Activated CD4-positive, alpha-beta T cell treated with anti-CD3 and anti-CD28 coated beads, Interleukin-2, amount 50 U/mL, for 16 hours (primary cell): ENCODE measurements around the gene CARS2.
"Not testable (repeated sequence)": the region's sequence is repeated elsewhere in the genome, so short reads cannot be mapped to it uniquely, and the experiment has no call there.

Experiments used
- DNase-seq: peaks from one replicate; pipeline ENCODE4 v3.0.0-alpha.2; 2020

CARS2 gene

DNA sequence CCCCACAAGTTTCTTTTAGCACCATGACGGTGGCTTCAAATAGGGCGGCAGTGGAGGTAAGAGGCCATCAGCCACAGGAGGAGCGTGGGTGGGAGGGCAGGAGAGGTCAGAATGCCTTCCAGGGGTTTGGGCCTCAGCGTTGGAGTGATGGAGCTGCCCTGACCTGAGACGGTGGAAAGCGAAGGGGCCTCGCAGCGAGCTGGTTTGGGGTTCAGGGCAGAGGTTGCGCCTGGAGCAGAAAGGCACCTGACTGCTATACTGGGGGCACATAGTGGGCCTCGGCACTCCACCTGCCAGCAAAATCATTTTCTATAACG, 91.0 kb downstream of the CARS2 start:
- DNase-seq: no peak

DNA sequence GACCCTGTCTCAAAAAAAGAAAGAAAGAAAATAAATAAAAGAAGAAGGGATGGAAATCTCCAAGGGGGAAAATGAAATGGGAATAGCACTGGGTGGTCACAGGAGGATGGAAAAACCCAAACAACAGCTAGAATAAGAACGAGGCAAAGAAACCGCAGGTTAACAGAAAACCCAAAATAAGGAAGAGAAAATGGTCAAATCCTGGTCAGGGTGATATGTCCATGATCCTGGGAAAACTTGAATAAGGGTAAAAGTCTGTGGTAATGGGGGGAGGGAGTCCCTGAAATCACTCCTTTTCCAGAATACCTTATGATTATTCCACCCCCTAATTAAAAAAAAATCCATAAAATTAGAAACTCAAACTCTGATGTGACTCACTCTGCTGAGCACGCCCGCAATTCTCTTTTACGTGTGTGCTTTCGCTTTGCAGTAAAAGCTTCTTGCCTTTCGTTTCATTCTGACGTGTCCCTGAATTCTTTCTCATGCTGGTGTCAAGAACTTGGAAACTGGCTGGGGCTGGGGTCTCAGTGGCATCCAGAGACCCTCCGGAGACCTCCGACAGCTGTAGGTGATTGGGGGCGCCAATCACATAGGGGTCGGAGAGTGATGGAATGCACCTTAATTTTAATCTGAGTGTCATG, 94.8 kb downstream of the CARS2 start:
- peak; percentile 63 for DNase-seq

DNA sequence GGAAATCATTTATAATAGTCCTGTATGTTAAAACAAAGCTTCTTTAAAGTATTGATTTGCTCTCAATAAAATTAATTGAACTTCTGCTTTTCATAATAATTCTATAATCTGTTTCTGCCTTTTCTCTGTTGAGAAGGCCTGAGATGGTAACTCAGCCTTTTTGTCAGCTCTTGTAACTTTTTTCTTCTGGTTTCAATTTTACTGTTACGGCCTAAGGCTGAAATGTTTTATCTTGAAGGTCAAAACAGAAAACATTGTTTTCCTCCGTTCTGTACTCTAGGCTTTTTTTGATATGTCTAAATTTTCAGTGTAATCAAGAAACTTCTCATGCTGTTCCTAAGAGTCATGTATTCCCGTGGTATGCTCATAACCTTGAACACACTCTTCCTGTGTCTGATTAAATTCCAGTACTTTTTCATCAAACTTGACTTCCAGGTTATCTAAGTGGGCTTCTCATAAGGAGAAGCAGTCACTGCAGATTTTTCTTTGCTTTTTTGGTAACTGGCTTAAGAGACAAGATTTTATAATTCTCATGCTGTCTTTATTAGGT, 98.2 kb downstream of the CARS2 start:
- no peak for DNase-seq

DNA sequence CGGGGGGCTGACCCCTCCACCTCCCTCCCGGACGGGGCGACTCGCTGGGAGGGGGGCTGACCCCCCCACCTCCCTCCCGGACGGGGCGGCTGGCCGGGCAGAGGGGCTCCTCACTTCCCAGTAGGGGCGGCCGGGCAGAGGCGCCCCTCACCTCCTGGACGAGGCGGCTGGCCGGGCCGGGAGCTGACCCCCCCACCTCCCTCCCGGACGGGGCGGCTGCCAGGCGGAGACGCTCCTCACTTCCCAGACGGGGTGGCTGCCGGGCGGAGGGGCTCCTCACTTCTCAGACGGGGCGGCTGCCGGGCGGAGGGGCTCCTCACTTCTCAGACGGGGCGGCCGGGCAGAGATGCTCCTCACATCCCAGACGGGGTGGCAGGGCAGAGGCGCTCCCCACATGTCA, 99.6 kb downstream of the CARS2 start:
- not testable (repeated sequence) for DNase-seq

DNA sequence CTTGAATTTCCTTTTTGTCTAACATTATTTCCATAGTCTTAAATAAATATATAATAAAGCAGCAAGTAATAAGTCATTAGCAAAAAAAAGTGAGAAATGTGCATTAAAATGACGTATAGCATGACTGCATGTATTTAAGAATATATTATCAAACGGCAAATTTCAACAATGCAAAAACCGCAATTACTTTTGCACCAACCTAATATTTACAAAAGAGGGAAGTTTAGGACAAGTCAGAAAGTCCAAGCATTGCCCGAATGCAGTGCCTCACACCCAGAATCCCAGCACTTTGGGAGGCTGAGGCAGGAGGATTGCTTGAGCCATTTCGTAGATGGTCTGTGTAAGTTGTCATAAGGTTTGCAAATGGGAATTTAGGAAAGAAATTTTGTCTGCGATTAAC, 100.8 kb downstream of the CARS2 start:
- DNase-seq: no peak

DNA sequence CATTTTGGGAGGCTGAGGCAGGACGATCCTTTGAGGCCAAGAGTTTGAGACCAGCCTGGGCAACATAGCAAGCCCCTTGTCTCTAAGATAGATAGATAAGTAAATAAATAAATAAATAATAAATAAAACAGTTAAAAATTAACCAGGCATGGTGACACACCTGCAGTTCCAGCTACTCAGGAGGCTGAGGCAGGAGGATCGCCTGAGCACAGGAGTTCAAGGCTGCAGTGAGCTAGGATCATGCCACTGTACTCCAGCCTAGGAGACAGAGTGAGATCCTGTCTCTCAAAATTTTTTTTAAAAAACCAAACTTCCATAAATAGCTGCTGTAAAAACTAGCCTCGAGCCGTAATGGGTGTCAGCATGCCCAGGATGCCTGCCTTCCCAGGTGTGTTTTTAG, 104.9 kb downstream of the CARS2 start:
- DNase-seq: no peak

DNA sequence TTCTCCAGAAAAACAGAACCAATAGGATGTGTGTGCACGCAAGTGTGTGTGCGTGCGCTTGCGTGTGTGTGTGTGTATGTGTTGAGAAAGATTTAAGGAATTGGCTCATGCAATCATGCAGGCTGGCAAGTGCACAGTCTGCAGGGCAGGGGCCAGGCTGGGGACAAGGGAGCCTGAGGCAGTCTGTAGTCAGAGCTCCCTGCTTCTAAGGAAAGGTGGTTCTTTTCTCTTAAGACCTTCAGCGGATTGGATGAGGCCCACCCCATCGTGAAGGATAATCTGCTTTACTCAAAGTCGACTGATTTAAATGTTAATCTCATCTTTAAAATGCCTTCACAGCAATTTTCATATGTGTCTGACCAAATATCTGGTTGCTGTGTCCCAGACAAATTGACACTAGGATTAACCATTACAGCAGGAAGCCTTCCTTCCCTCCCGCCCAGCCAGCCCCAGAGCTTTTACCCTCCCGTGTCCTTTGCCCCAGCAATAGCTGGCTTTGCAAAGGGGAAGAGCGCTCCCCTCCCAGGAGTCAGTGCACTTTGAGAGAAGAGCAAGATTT, 105.6 kb downstream of the CARS2 start:
- DNase-seq: no peak

DNA sequence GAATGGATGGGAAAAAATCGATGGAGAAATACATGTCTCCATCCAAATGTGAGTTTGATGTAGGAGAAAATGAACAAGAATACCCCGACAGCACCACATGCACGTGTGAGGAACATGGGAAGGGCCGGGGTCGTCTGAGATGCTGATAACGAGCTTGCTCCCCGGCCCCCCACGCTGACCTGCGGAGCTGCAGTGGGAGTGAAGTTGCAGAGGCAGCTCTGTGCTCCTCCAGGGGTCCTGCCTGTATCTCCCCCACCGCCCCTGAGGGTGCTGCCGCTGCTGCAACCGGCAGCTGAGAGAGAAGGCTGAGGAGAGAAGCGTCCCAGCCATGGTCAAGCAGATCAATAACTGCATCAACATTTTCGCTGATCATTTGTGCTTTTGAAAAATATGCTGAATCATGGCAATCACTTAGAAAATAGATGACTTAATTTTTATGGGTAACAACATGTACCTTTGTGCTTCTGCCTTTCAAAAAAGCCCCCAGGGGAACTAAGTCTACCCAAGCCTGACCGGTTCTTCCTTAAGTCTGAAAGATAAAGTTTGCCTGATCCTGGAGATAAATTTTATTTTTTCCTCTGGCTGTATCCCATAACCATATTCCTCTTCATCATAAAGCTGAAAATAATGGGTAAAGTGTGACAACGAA, 108.8 kb downstream of the CARS2 start:
- DNase-seq: no peak

DNA sequence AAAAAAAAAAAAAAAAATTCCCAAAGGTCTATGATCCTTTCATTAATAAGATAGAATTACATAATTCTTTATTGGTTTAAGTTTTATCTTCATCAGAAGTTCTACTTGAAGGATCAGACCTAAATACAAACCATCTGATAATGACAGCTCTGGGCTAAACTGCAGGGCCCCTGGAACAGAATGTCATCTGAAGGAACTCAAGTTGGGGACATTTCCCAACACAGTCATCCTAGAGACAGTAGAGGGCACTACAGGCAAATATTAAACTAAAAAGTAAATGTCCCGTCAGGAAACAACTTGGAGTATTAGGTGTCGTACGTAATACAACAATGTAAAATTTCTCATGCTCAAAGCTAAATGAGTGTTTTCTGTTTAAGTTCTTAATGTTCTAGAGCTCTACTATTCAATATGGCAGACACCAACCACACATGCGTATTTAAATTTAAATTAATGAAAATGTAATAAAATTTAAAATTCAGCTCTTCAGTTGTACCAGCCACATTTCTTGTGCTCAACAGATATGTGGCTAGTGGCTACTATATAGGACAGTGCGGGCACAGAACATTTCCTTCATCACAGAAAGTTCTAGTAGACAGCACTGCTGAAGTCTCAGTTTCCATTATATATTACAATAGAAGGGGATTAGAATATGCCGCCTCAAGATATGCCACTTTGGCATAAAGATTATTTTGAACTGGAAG, 112.3 kb downstream of the CARS2 start:
- peak; percentile 49 for DNase-seq

DNA sequence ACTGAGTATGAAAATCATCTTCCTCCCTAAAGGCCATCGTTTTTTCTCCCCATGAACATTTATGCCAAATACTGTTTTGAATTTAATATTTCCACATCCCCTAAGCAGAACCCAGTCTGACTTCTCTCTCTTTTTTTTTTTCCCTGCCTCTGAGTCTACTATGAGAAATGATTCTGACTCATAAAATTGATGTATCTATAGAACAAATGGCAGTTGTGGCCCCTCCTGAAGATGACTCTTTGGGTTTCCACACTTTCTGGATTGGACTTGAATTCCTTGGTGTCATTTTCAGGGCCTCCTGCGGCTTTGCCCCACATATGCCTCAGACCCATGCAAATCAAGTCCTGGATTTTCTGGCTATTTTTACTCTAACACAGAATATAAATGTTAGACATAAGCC, 113.3 kb downstream of the CARS2 start:
- DNase-seq: no peak
